Measurements from ENCODE around the gene PDILT.
"Not testable (repeated sequence)": the region's sequence is repeated elsewhere in the genome, so short reads cannot be mapped to it uniquely, and the experiment has no call there.

Gene PDILT

GRCh38 chr16:20404637-20405036, at the start of gene PDILT:
PDILT (minus strand) TSS chr16:20404737; CDS start chr16:20399300, 5,437 bp downstream.
- DNase-seq (ENCODE audit: low spot score): no peak

GRCh38 chr16:20453633-20454032, 49.1 kb upstream of the PDILT start:
- not testable (repeated sequence) for DNase-seq (ENCODE audit: low spot score)

- not testable (repeated sequence) for DNase-seq (ENCODE audit: low spot score)
These were observed 46.8 kb upstream of the PDILT start, which contains the start of gene ACSM2A for GRCh38 chr16:20451364-20451763. ACSM2A (plus strand) TSS chr16:20451521; CDS start chr16:20460115, 8,594 bp downstream.

GRCh38 chr16:20446652-20447393, 42.3 kb upstream of the PDILT start:
- DNase-seq (ENCODE audit: low spot score): not testable (repeated sequence)

GRCh38 chr16:20441859-20442258, 37.3 kb upstream of the PDILT start:
- DNase-seq (ENCODE audit: low spot score): not testable (repeated sequence)

- DNase-seq (ENCODE audit: low spot score): no peak
These were observed 36.7 kb upstream of the PDILT start for GRCh38 chr16:20441191-20441590.

- not testable (repeated sequence) for DNase-seq (ENCODE audit: low spot score)
These were observed 36.2 kb upstream of the PDILT start for GRCh38 chr16:20440731-20441130.

- not testable (repeated sequence) for DNase-seq (ENCODE audit: low spot score)
These were observed 35.3 kb upstream of the PDILT start for GRCh38 chr16:20439820-20440231.

GRCh38 chr16:20438950-20439349, 34.4 kb upstream of the PDILT start:
- not testable (repeated sequence) for DNase-seq (ENCODE audit: low spot score)

GRCh38 chr16:20430948-20431347, 26.4 kb upstream of the PDILT start:
- DNase-seq (ENCODE audit: low spot score): no peak

GRCh38 chr16:20430480-20430879, 25.9 kb upstream of the PDILT start:
- not testable (repeated sequence) for DNase-seq (ENCODE audit: low spot score)

GRCh38 chr16:20429499-20429898, 25.0 kb upstream of the PDILT start:
- not testable (repeated sequence) for DNase-seq (ENCODE audit: low spot score)

GRCh38 chr16:20427401-20427797, 22.9 kb upstream of the PDILT start:
- DNase-seq (ENCODE audit: low spot score): not testable (repeated sequence)

GRCh38 chr16:20424129-20424866, 19.8 kb upstream of the PDILT start:
- no peak for DNase-seq (ENCODE audit: low spot score)

- DNase-seq (ENCODE audit: low spot score): not testable (repeated sequence)
These were observed 19.2 kb upstream of the PDILT start for GRCh38 chr16:20423772-20424128.

GRCh38 chr16:20421748-20422147, 17.2 kb upstream of the PDILT start:
- DNase-seq (ENCODE audit: low spot score): not testable (repeated sequence)

- DNase-seq (ENCODE audit: low spot score): not testable (repeated sequence)
These were observed 14.6 kb upstream of the PDILT start for GRCh38 chr16:20419093-20419492.

GRCh38 chr16:20415541-20415940, 11.0 kb upstream of the PDILT start:
- no peak for DNase-seq (ENCODE audit: low spot score)

- no peak for DNase-seq (ENCODE audit: low spot score)
These were observed 6.5 kb upstream of the PDILT start for GRCh38 chr16:20411055-20411454.

GRCh38 chr16:20410121-20410723, 5.7 kb upstream of the PDILT start:
- no peak for DNase-seq (ENCODE audit: low spot score)

GRCh38 chr16:20409398-20410120, 5.0 kb upstream of the PDILT start, which contains the start of gene ACSM5:
ACSM5 (plus strand) TSS chr16:20409534; CDS start chr16:20411485, 1,951 bp downstream.
- peak; percentile 79 for DNase-seq (ENCODE audit: low spot score)

- DNase-seq (ENCODE audit: low spot score): no peak
These were observed 1.9 kb downstream of the PDILT start for GRCh38 chr16:20402651-20403050.

Measured in Ammon's horn (tissue), 1 donor.